GM08714 (cell line): ENCODE results near the gene PLN.

Experiments used
- H3K4me3 ChIP-seq: fragments of 200-500 bp; sonication (Bioruptor generic); 2 replicates; pipeline ENCODE4 v1.5.1; 2014; ENCODE audit warnings: mild to moderate bottlenecking, low read length, inconsistent platforms
- ZNF274 ChIP-seq: IDR thresholded peaks from 2 replicates; pipeline ENCODE4 v1.6.1; 2012; ENCODE audit warnings: mild to moderate bottlenecking, low read depth, low read length

Gene PLN

DNA sequence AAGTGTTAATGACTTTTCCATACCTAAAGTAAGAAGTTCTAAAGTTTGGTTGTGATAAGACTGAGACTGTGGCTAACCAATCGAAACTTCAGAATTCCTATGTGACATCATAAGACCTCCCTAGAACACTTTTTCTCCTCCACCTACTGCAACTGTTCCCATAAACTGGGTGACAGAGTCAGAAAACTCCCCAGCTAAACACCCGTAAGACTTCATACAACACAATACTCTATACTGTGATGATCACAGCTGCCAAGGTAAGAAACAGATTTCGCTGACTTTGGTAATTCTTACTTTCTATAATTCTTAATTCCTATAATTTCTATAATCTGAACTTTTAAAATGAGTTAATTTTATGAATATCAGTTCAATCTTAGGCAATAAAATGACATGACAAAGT is at the start of gene PLN:
TSS of gene PLN (plus strand) at position 161 of the 400 bp plus-strand sequence. CDS start 10,626 bp downstream, outside the sequence.
- no peak for TF ChIP-seq ZNF274

DNA sequence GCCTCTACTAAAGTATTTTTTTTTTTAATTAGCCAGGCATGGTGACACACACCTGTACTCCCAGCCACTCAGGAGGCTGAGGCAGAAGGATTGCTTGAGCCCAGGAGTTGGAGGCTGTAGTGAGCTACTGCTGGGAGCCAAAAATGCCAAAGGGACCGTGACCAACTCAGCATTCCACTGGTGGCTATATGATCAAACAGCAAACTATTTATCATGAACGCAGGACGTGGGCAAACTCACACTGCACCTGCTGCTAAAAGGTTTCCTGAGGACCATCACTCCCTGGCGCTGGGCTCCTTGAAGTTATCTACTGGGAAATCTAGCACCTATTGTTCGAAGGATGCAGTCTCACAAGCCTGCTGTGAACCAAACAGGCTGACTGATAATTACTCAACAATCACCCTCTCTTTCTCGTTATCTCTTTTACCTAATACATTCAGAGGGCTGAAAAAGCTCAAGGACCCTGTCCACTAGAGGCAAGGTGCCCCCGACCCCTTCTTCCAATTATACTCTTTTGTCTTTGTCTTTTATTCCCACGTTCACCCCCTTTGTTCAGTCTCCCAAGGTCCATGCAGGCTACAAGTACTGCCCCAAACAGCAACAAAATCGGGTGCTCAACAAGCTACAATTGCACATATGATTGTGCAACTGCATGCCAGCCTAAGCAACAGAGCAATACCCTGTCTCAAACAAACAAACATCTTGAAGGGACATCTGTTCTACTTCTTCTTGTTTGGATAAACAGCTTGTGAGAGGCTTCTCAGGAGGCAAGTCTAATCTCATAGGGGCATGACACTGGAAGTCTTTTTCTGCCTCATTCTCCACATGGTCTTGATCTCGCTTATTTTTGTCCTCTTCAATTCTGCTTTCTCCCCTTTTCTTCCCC is 47.7 kb upstream of the PLN start:
- no peak for TF ChIP-seq ZNF274

More for the DNA sequence above, at the start of gene PLN:
- no peak within 1 kb of the TSS for H3K4me3 ChIP-seq

DNA sequence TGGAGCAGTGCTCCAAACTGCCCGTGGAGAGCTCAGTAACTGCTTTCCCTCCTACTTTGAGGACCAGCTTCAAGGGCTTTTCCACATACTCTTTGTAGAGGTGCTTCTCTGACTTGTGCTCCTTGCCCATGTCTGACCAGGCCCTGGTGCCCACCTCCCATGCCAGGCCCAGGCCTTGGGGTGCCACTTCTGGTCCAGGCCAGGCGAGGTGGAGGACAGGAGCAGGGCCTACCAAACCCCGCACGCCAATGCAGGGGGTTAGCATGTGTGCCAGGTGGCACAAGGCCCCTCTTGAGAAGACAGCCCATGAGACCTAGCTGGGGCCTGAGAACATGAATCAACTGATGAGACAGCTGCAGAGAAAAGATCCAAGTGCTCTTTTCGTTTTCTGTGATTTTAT is 47.0 kb upstream of the PLN start:
- TF ChIP-seq ZNF274, result no peak
- H3K4me3 ChIP-seq, result no peak overlapping the region

More for the DNA sequence above, 47.7 kb upstream of the PLN start:
- no peak overlapping the region for H3K4me3 ChIP-seq

- no peak overlapping the region for H3K4me3 ChIP-seq
- TF ChIP-seq ZNF274, result no peak
Observed at GRCh38 chr6:118501765-118502164, 46.3 kb upstream of the PLN start.

- TF ChIP-seq ZNF274, result no peak
- no peak overlapping the region for H3K4me3 ChIP-seq
Observed at GRCh38 chr6:118502169-118502568, 45.9 kb upstream of the PLN start.

- no peak overlapping the region for H3K4me3 ChIP-seq
- TF ChIP-seq ZNF274, result no peak
Observed at GRCh38 chr6:118504611-118505010, 43.5 kb upstream of the PLN start.

DNA sequence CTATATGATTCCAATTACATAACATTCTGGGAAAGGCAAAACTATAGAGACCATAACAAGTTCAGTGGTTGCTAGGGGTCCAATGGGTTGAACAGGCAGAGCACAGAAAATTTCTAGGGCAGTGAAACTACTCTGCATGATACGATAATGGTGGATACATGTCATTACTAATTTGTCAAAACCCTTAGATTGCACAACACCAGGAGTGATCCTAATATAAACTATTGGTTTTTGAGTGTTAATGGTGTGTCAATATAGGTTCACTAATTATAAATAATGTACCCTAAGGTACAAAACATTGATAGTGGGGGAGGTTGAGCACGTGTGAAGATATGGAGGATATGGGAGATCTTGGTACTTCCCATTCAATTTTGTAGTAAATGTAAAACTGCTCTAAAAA is 42.4 kb upstream of the PLN start:
- no peak for TF ChIP-seq ZNF274
- H3K4me3 ChIP-seq, result no peak overlapping the region

- TF ChIP-seq ZNF274, result no peak
- H3K4me3 ChIP-seq, result no peak overlapping the region
Observed at GRCh38 chr6:118506071-118506638, 41.9 kb upstream of the PLN start.

DNA sequence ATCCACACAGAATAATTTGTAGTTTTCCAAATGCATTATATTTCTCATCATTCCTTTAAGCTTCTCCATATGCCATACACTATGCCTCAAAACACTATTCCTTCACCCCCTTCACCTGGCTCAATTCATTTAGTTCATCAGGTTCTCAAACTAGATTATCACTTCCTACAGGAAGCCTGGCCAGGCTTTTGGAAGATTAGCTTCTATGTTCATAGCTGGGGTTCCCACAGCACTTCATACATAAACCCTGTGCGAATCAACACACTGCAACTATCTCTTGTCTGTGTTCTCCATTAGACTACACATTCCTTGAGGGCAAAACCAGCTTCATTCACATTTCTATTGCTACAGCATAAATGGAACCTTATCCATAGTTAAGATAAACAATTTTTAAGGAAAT is 40.5 kb upstream of the PLN start:
- no peak for TF ChIP-seq ZNF274
- no peak overlapping the region for H3K4me3 ChIP-seq

DNA sequence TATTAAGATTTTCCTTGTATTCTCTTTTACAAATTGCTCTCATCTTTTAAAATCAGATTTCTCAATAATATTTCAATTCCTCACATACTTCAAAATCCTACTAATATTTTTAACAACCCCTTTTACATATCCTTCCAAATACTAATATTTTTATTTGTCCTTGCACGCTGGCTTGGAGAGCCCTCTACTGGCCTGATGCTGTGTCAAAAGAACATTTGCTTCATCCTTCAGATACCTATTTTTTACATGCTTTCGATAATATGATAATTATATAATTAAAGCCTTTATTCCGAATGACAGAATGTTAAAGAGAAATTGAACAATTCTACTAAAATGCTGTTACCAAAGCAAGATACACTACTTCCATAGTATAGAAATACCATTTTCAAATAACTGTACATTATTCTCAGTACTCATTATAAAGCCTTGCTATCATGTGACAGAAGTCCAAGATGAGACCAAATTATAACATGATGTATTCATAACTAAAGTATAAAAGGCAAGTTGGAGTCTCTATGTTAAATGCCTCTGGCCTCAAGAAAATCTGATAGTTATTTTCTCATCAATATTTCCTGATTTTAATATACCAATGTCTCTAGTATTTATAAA is 39.0 kb upstream of the PLN start:
- no peak overlapping the region for H3K4me3 ChIP-seq
- TF ChIP-seq ZNF274, result no peak

DNA sequence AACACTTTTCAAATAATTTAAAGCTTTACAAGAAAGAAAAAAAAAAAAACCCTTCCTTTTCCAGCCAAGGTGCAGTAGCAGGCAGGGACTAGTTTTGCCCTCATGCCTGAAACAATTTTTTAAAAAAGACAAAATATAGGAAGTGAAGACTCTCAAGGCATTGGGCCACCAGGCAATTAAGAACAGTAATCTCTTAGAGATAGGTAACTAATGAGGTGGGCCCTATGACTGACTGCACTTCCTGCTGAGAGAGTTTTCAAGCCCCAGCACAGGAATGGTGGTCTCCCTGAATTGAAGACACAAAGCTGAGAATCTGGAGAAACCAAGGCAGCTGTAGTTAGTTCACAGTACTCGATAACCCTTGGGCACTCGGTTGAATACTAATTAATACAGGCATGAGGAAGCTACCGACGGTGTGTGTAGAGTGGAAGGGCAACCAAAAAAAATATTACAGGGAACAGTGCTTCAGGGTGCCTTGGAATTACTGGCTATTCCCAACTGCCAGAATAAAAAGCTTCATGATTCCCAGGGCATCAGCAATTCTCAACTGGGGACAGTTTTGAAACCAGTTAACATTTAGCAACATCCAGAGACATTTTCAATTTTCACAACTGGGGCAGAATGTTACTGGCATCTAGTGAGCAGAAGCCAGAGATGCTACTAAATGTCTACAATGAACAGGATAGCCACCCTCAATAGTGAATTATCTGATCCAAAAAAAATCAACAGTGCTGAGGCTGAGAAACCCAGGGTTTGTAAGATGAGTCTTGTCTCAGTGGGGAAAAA is 36.0 kb upstream of the PLN start:
- no peak overlapping the region for H3K4me3 ChIP-seq
- TF ChIP-seq ZNF274, result no peak

- no peak for TF ChIP-seq ZNF274
- no peak overlapping the region for H3K4me3 ChIP-seq
Observed at GRCh38 chr6:118514689-118515088, 33.4 kb upstream of the PLN start.

- no peak for TF ChIP-seq ZNF274
Observed at GRCh38 chr6:118522422-118522821, 25.7 kb upstream of the PLN start.

DNA sequence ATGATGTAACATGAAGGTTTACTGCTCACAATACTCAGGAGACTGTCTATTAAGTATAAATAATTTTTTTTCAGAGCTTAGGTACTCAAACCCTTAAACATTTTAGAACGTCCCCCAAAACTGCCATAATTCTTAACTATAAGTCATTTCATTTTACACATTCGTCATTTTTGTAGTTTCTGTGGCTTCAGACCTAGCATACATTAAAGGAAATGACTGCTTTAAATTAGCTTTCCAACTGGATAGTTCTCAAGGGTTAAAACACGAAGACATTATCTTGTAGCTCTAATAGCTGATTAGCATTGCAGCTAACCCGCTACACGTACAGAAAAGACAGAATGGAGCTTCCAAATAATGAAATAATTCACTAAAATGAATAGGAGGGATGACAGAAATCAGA is 24.9 kb upstream of the PLN start:
- TF ChIP-seq ZNF274, result no peak

More at GRCh38 chr6:118522422-118522821, 25.7 kb upstream of the PLN start:
- no peak overlapping the region for H3K4me3 ChIP-seq

More for the DNA sequence above, 24.9 kb upstream of the PLN start:
- no peak overlapping the region for H3K4me3 ChIP-seq
